ENCODE measurements around the gene RASGRF1.

RASGRF1 gene

GRCh38 chr15:79035814-79036213 is 54.8 kb downstream of the RASGRF1 start:
- Histone ChIP-seq H3K27me3 (ENCODE audit: low read depth, low read length) (no peaks in the 10 kb centered on the region), H3K4me3 (ENCODE audit: low read length) (no peak overlapping the region), H4K20me1 (ENCODE audit: insufficient read depth, low read length) (no peaks in the 10 kb centered on the region), H3K4me2 (ENCODE audit: low read length) (no peak overlapping the region), H3K9ac (ENCODE audit: low read length) (no peak overlapping the region), H3K9me3 (ENCODE audit: insufficient read depth, low read length) (no peaks in the 10 kb centered on the region), H3K36me3 (replicated peaks; ENCODE audit: low read depth, low read length) (no peaks in the 10 kb centered on the region), H3K27ac (ENCODE audit: low read length) (no peak overlapping the region), H2AFZ (ENCODE audit: low read depth, low read length) (no peak overlapping the region), H3K79me2 (ENCODE audit: low read length) (no peaks in the 10 kb centered on the region), H3K4me1 (ENCODE audit: low read length) (peaks cover 23% of the 10 kb centered on the region)
- TF ChIP-seq CTCF (IDR thresholded peaks at IDR 0.05; ENCODE audit: low read depth, low read length) (no peak), EZH2phosphoT487 (IDR thresholded peaks at IDR 0.05; ENCODE audit: low read depth) (no peak)

- H3K27me3 ChIP-seq (ENCODE audit: low read depth, low read length), result no peaks in the 10 kb centered on the region
Measured at GRCh38 chr15:79035111-79035601, 55.4 kb downstream of the RASGRF1 start.

GRCh38 chr15:79034284-79034683 is 56.3 kb downstream of the RASGRF1 start:
- TF ChIP-seq EZH2phosphoT487 (IDR thresholded peaks at IDR 0.05; ENCODE audit: low read depth) (no peak), CTCF (IDR thresholded peaks at IDR 0.05; ENCODE audit: low read depth, low read length) (no peak)
- H3K9me3 ChIP-seq (ENCODE audit: insufficient read depth, low read length), result no peaks in the 10 kb centered on the region
- peaks cover 23% of the 10 kb centered on the region for H3K4me1 ChIP-seq (ENCODE audit: low read length)
- H4K20me1 ChIP-seq (ENCODE audit: insufficient read depth, low read length), result no peaks in the 10 kb centered on the region
- no peak overlapping the region for H3K9ac ChIP-seq (ENCODE audit: low read length)
- H3K4me2 ChIP-seq (ENCODE audit: low read length), result no peak overlapping the region
- H2AFZ ChIP-seq (ENCODE audit: low read depth, low read length), result no peak overlapping the region
- no peak overlapping the region for H3K4me3 ChIP-seq (ENCODE audit: low read length)
- H3K27ac ChIP-seq (ENCODE audit: low read length), result peak overlapping the region; percentile 51; the same call in 1 of the 2 replicates
- H3K79me2 ChIP-seq (ENCODE audit: low read length), result no peaks in the 10 kb centered on the region
- H3K36me3 ChIP-seq (replicated peaks; ENCODE audit: low read depth, low read length), result no peaks in the 10 kb centered on the region
- H3K27me3 ChIP-seq (ENCODE audit: low read depth, low read length), result no peaks in the 10 kb centered on the region

More at GRCh38 chr15:79035111-79035601, 55.4 kb downstream of the RASGRF1 start:
- Histone ChIP-seq H4K20me1 (ENCODE audit: insufficient read depth, low read length) (no peaks in the 10 kb centered on the region), H2AFZ (ENCODE audit: low read depth, low read length) (no peak overlapping the region; the same call in 1 of the 2 replicates), H3K36me3 (replicated peaks; ENCODE audit: low read depth, low read length) (no peaks in the 10 kb centered on the region), H3K9me3 (ENCODE audit: insufficient read depth, low read length) (no peaks in the 10 kb centered on the region), H3K4me2 (ENCODE audit: low read length) (peak overlapping the region; percentile 28), H3K79me2 (ENCODE audit: low read length) (no peaks in the 10 kb centered on the region), H3K4me3 (ENCODE audit: low read length) (no peak overlapping the region), H3K9ac (ENCODE audit: low read length) (no peak overlapping the region), H3K27ac (ENCODE audit: low read length) (peak overlapping the region; percentile 51), H3K4me1 (ENCODE audit: low read length) (peaks cover 23% of the 10 kb centered on the region)
- TF ChIP-seq CTCF (IDR thresholded peaks at IDR 0.05; ENCODE audit: low read depth, low read length) (no peak), EZH2phosphoT487 (IDR thresholded peaks at IDR 0.05; ENCODE audit: low read depth) (no peak)

GRCh38 chr15:79032656-79033055 is 57.9 kb downstream of the RASGRF1 start:
- no peak overlapping the region for H3K4me2 ChIP-seq (ENCODE audit: low read length)
- H3K9me3 ChIP-seq (ENCODE audit: insufficient read depth, low read length), result no peaks in the 10 kb centered on the region
- peaks cover 23% of the 10 kb centered on the region for H3K4me1 ChIP-seq (ENCODE audit: low read length)

More at GRCh38 chr15:79032656-79033055, 57.9 kb downstream of the RASGRF1 start:
- TF ChIP-seq CTCF (IDR thresholded peaks at IDR 0.05; ENCODE audit: low read depth, low read length) (no peak), EZH2phosphoT487 (IDR thresholded peaks at IDR 0.05; ENCODE audit: low read depth) (no peak)
- no peak overlapping the region for H3K9ac ChIP-seq (ENCODE audit: low read length)
- no peaks in the 10 kb centered on the region for H3K36me3 ChIP-seq (replicated peaks; ENCODE audit: low read depth, low read length)
- H4K20me1 ChIP-seq (ENCODE audit: insufficient read depth, low read length), result no peaks in the 10 kb centered on the region
- no peaks in the 10 kb centered on the region for H3K79me2 ChIP-seq (ENCODE audit: low read length)
- no peak overlapping the region for H2AFZ ChIP-seq (ENCODE audit: low read depth, low read length)
- H3K4me3 ChIP-seq (ENCODE audit: low read length), result no peak overlapping the region
- H3K27ac ChIP-seq (ENCODE audit: low read length), result no peak overlapping the region
- no peaks in the 10 kb centered on the region for H3K27me3 ChIP-seq (ENCODE audit: low read depth, low read length)

Measured in OCI-LY3 (cell line).